Measurements from ENCODE around the gene CMSS1. TPM values are rescaled to one million over a fixed set of nuclear protein-coding genes. Genes with fewer than 3 reads are reported as not detected.

CMSS1 gene
- total RNA-seq, 1 donor from 2014 or later, result 9.2 TPM

DNA sequence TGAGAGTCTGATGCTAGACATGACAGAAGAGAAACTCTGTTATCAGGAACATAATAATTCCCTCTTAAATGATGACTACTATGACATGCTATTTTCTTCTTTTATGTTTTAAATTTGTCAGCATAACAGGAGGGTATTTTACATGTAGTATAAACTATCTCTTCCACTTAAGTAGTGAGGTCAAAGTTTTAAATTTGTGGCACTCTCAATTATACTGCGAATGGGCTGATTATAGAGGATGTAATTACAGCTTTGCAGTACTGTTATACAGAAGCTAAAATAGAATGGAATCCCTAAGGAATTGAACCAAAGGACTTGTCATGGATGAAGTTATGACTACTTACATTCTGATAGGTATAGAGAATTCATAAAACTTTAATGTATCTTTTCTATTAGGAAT, 34.3 kb downstream of the CMSS1 start:
- DNase-seq (ENCODE audit: low spot score in 2 of 2), result no peak
- Histone ChIP-seq H3K9me3 (peaks cover 0 to 76% of the 10 kb centered on the region in 2 donors), H3K36me3 (peaks cover 84 to 88% of the 10 kb centered on the region in 2 donors), H3K27me3 (no peaks in the 10 kb centered on the region), H3K4me1 (peaks cover 3 to 18% of the 10 kb centered on the region in 2 donors), H3K4me3 (no peak overlapping the region), H3K27ac (no peak overlapping the region)
- intact Hi-C loops (cut with DNase I), result no loop called here
- no peak for TF ChIP-seq CTCF (IDR thresholded peaks at IDR 0.05)

GRCh38 chr3:99852851-99853250, 35.2 kb downstream of the CMSS1 start:
- intact Hi-C loops (cut with DNase I), result no loop called here
- DNase-seq (ENCODE audit: low spot score in 2 of 2), result no peak
- no peaks in the 10 kb centered on the region for H3K27me3 ChIP-seq
- no peak for TF ChIP-seq CTCF (IDR thresholded peaks at IDR 0.05)
- H3K36me3 ChIP-seq, result peaks cover 91 to 97% of the 10 kb centered on the region in 2 donors
- peaks cover 0 to 76% of the 10 kb centered on the region in 2 donors for H3K9me3 ChIP-seq
- peaks cover 3 to 22% of the 10 kb centered on the region in 2 donors for H3K4me1 ChIP-seq
- peak overlapping the region in 1 of 2 donors; percentile 49 for H3K27ac ChIP-seq
- H3K4me3 ChIP-seq, result no peak overlapping the region

DNA sequence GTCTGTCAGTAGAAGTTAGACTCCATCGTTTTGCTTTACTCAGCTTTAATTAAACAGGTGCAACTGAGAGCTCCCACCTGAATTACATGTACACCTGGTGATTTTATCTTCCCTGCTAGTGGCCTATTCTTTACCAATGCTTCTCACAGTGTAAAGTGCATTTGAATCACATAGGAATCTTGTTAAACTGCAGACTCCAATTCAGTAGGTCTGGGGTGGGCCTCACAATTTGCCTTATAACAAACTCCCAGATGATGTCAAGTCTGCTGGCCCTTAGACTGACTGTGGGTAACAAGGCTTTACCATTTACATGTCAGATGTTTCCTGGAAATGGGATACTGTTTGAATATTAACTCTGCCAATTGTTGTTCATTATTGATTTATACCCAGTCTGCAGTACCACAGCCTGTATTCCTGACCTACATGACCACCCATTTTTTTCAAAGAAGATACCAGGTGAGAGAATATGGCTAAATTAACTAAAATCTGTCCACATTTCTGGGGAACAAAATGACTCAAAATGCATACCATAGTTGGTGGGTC, 37.2 kb downstream of the CMSS1 start:
- Histone ChIP-seq H3K27ac (peak overlapping the region in 1 of 2 donors; percentile 30), H3K36me3 (peaks cover 88 to 94% of the 10 kb centered on the region in 2 donors), H3K27me3 (no peaks in the 10 kb centered on the region), H3K4me3 (no peak overlapping the region), H3K4me1 (peaks cover 3 to 36% of the 10 kb centered on the region in 2 donors), H3K9me3 (peaks cover 0 to 57% of the 10 kb centered on the region in 2 donors)
- TF ChIP-seq CTCF (IDR thresholded peaks at IDR 0.05), result no peak
- intact Hi-C loops (cut with DNase I), result no loop called here
- DNase-seq (ENCODE audit: low spot score in 2 of 2), result no peak

DNA sequence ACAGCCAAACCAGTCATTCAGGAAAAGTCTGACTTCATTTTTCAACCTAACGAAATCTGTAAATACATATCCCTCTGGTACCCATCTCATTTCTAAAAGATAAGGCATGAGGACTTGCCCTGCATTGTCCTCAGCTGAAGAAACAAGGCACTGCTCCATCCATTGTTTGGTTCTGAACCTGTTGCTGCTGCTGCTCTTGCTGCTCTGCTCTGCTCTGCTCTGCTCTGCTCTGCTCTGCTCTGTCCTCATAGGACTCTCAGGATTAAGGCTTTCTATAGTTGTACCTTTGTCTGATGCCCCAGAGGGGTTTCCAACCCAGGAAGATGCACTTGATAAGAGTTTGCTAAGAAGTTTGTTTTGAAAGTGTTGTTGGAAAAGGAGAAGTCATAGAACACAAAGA, 38.2 kb downstream of the CMSS1 start:
- Histone ChIP-seq H3K27me3 (no peaks in the 10 kb centered on the region), H3K9me3 (peaks cover 0 to 47% of the 10 kb centered on the region in 2 donors), H3K4me3 (peak overlapping the region in 1 of 2 donors; percentile 11), H3K27ac (peak overlapping the region; percentile 86 to 98), H3K4me1 (peaks cover 7 to 41% of the 10 kb centered on the region in 2 donors), H3K36me3 (peaks cover 80 to 92% of the 10 kb centered on the region in 2 donors)
- TF ChIP-seq CTCF (IDR thresholded peaks at IDR 0.05), result no peak
- intact Hi-C loops (cut with DNase I), result no loop called here
- no peak for DNase-seq (ENCODE audit: low spot score in 2 of 2)

DNA sequence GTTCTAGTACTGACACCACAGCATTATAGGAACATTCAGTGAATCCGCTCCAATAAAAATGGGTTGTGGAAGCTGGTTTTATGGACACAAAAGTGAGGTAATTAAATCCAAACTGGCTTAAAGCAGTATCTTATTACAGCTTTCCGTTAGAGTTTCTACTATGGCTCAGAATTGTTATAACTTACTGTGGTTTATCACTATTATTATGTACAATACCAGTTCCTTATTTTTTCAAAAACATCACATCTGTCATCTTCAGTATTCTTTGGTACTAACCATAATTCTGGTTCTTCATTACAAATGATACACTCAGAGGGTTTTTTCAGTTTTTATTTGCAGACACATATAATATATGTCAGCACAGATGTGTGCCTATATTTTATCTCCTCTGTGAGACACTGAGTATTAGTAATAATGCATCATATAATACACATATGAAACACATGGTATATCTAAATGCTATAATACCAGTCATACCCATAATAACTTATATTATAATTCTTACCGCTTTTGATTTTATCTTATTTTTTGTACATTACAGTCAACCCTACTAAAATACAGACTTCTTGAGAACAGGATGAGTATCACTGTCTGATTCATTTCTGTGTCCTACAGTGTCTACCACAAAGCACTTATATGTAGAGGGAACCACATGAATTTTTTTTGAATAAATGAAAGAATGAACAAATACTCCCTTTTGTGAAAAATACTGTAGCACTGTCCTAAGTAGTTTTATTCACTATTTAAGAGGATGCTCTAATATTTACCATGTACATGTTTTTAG, 39.0 kb downstream of the CMSS1 start:
- intact Hi-C loops (cut with DNase I), result no loop called here
- Histone ChIP-seq H3K9me3 (peaks cover 0 to 39% of the 10 kb centered on the region in 2 donors), H3K4me3 (peak overlapping the region in 1 of 2 donors; percentile 11), H3K36me3 (peaks cover 76 to 92% of the 10 kb centered on the region in 2 donors), H3K27ac (peak overlapping the region; percentile 86 to 98), H3K4me1 (peaks cover 10 to 48% of the 10 kb centered on the region in 2 donors), H3K27me3 (no peaks in the 10 kb centered on the region)
- no peak for DNase-seq (ENCODE audit: low spot score in 2 of 2)
- TF ChIP-seq CTCF (IDR thresholded peaks at IDR 0.05), result no peak

All from ascending aorta (tissue), 2 donors.